Small intestine (tissue), 7 donors: Measurements from ENCODE around the gene OR9Q2. TPM values are rescaled to one million over a fixed set of nuclear protein-coding genes. Genes with fewer than 3 reads are reported as not detected.

Experiments used
- DNase-seq, 2 donors: peaks; one replicate each; pipeline versions ENCODE4 v3.0.0 to v3.0.0-alpha.2; 2013
- FAIRE-seq: peaks from 2 replicates; lab custom pipeline; 2012; peaks lifted over from hg19 to GRCh38; lab: Jason Lieb, UNC
- H3K27ac ChIP-seq, 3 donors: one replicate each; pipeline ENCODE4 v1.5.1; 2013; ENCODE audit warnings: low read length in 2 of 3, mild to moderate bottlenecking in 2 of 3, control low read depth in 1 of 3, inconsistent platforms in 1 of 3, low read depth in 1 of 3, moderate library complexity in 1 of 3
- H3K27me3 ChIP-seq, 3 donors: one replicate each; pipeline ENCODE4 v1.6.1; 2013; ENCODE audit warnings: low read length in 3 of 3, inconsistent platforms in 1 of 3; ENCODE audit not compliant: control insufficient read depth in 3 of 3, insufficient read depth in 3 of 3
- H3K36me3 ChIP-seq, 3 donors: one replicate each; pipeline ENCODE4 v1.6.1; 2013; ENCODE audit warnings: low read length in 3 of 3, inconsistent platforms in 1 of 3, low read depth in 1 of 3, mild to moderate bottlenecking in 1 of 3, moderate library complexity in 1 of 3; ENCODE audit not compliant: control insufficient read depth in 3 of 3, insufficient read depth in 2 of 3
- H3K4me1 ChIP-seq, 3 donors: one replicate each; pipeline ENCODE4 v1.6.1; 2013; ENCODE audit warnings: low read length in 2 of 3, inconsistent platforms in 1 of 3, low read depth in 1 of 3, mild to moderate bottlenecking in 1 of 3, moderate library complexity in 1 of 3; ENCODE audit not compliant: control insufficient read depth in 3 of 3, insufficient read depth in 2 of 3
- H3K4me3 ChIP-seq, 3 donors: one replicate each; pipeline ENCODE4 v1.5.1; 2013; ENCODE audit warnings: low read length in 3 of 3, control low read depth in 1 of 3, inconsistent platforms in 1 of 3, low read depth in 1 of 3, mild to moderate bottlenecking in 1 of 3, moderate library complexity in 1 of 3
- H3K9me3 ChIP-seq, 2 donors: one replicate each; pipeline ENCODE4 v1.6.1; 2013; ENCODE audit warnings: low read depth in 1 of 2, low read length in 1 of 2; ENCODE audit not compliant: control insufficient read depth in 2 of 2, insufficient read depth in 1 of 2
- WGBS, 3 donors: extraction: QIAGEN DNeasy Blood & Tissue Kit; methylation state at CpG; one replicate each; pipeline ENCODE4 v1.1.7; 2013; 5-methylcytosine and 5-hydroxymethylcytosine counted together
- polyA plus RNA-seq, 4 donors: library from polyadenylated mRNA; stranded (reverse) in 3 of 4; unstranded in 1 of 4; fragments of 200-250 nt in 3 of 4; fragments of 120-200 nt in 1 of 4; gene quantifications; one replicate each; pipeline versions ENCODE4 v1.2.1 to v1.2.3, GENCODE V29; 2013
- donor health status: healthy with polysubstance abuse.
- donor health status: control.
- donor health status: control.
- donor health status: Bipolar disorder and iron deficiency.
- donor health status: healthy.

Gene OR9Q2
- polyA plus RNA-seq, 4 donors = not detected

- FAIRE-seq (no peak), DNase-seq (no peak)
- Histone ChIP-seq H3K4me3 (no peak overlapping the region), H3K27me3 (no peaks in the 10 kb centered on the region), H3K36me3 (no peaks in the 10 kb centered on the region), H3K9me3 (no peaks in the 10 kb centered on the region), H3K4me1 (no peaks in the 10 kb centered on the region), H3K27ac (no peak overlapping the region)
- 78 to 82% (median 82%) methylated on average over 7 of the region's 7 CpGs for WGBS, 3 donors
These were observed 33.9 kb downstream of the OR9Q2 start for GRCh38 chr11:58222721-58223120.

GRCh38 chr11:58227956-58228615 is 39.2 kb downstream of the OR9Q2 start:
- H3K27ac ChIP-seq = no peak overlapping the region
- no peaks in the 10 kb centered on the region for H3K27me3 ChIP-seq
- H3K36me3 ChIP-seq = no peaks in the 10 kb centered on the region
- H3K4me3 ChIP-seq = no peak overlapping the region
- H3K4me1 ChIP-seq = no peaks in the 10 kb centered on the region
- no peak for FAIRE-seq
- H3K9me3 ChIP-seq = no peaks in the 10 kb centered on the region
- no peak for DNase-seq
- 93 to 96% (median 94%) methylated on average over 30 to 32 of the region's 32 CpGs for WGBS, 3 donors

Other genes starting within 250 kb of the OR9Q2 start
- gene OR9Q1, start 165.2 kb upstream of the OR9Q2 start, polyA plus RNA-seq = not detected
- gene OR6Q1, start 158.1 kb upstream of the OR9Q2 start, polyA plus RNA-seq = not detected
- gene OR9I1, start 63.5 kb upstream of the OR9Q2 start, polyA plus RNA-seq = not detected
- gene OR1S2, start 15.1 kb downstream of the OR9Q2 start, polyA plus RNA-seq = not detected
- gene OR1S1, start 23.6 kb downstream of the OR9Q2 start, polyA plus RNA-seq = not detected
- under 1 TPM in 1 of 4 donors, not detected in 3; 0.04 TPM for gene OR10Q1, start 39.8 kb downstream of the OR9Q2 start, polyA plus RNA-seq
- gene OR10W1, start 79.2 kb downstream of the OR9Q2 start, polyA plus RNA-seq = not detected
- not detected for gene OR5B17, start 170.0 kb downstream of the OR9Q2 start, polyA plus RNA-seq
- gene OR5B3, start 217.8 kb downstream of the OR9Q2 start, polyA plus RNA-seq = not detected
- gene OR5B2, start 239.1 kb downstream of the OR9Q2 start, polyA plus RNA-seq = not detected